ENCODE measurements around the gene ACP5. TPM values are rescaled to one million over a fixed set of nuclear protein-coding genes. Genes with fewer than 3 reads are reported as not detected.

ACP5 gene
- total RNA-seq, 4 donors from 2014 or later: 16.5 to 36.3 (median 23.4) TPM

DNA sequence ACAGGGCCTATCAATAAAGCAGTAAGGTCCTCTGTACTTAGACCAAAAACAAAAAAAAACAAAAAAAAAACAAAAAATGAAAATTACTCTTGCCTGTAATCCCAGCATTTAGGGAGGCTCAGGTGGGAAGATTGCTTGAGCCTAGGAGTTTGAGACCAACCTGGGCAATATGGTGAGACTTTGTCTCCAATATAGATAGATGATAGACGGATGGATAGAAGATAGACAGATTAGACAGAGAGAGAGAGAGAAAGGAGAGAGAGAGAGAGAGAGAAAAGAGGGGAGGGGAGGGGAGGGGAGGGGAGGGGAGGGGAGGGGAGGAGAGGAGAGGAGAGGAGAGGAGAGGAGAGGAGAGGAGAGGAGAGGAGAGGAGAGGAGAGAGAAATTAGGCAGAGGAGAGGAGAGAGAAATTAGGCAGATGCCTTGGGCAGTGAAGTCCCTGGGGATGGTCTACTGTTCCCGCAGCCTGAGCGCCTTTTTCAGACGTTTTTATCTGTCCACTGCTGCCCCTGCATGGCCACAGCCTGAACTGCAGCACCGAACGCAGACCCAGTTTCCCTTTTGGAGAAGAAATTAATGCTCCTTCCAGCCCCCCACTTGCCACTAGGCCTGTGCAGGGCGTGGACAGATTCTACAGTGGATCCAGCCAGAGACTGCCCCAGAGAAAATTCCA, 10.0 kb upstream of the ACP5 start:
- TF ChIP-seq, protein P1, sequence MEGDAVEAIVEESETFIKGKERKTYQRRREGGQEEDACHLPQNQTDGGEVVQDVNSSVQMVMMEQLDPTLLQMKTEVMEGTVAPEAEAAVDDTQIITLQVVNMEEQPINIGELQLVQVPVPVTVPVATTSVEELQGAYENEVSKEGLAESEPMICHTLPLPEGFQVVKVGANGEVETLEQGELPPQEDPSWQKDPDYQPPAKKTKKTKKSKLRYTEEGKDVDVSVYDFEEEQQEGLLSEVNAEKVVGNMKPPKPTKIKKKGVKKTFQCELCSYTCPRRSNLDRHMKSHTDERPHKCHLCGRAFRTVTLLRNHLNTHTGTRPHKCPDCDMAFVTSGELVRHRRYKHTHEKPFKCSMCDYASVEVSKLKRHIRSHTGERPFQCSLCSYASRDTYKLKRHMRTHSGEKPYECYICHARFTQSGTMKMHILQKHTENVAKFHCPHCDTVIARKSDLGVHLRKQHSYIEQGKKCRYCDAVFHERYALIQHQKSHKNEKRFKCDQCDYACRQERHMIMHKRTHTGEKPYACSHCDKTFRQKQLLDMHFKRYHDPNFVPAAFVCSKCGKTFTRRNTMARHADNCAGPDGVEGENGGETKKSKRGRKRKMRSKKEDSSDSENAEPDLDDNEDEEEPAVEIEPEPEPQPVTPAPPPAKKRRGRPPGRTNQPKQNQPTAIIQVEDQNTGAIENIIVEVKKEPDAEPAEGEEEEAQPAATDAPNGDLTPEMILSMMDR (IDR thresholded peaks at IDR 0.05): peak; percentile 88 to 95 (median 93)
- no peak for TF ChIP-seq POLR2A (IDR thresholded peaks at IDR 0.05)
- Histone ChIP-seq H3K4me3 (peak overlapping the region in 2 of 4 donors; percentile 8 to 34), H3K27ac (peak overlapping the region in 1 of 4 donors; percentile 11), H3K4me1 (peaks cover 0 to 4% (median 2%) of the 10 kb centered on the region in 4 donors), H3K9me3 (no peaks in the 10 kb centered on the region), H3K27me3 (no peaks in the 10 kb centered on the region), H3K36me3 (no peaks in the 10 kb centered on the region)
- DNase-seq: peak; percentile 80 to 91 (median 81)

DNA sequence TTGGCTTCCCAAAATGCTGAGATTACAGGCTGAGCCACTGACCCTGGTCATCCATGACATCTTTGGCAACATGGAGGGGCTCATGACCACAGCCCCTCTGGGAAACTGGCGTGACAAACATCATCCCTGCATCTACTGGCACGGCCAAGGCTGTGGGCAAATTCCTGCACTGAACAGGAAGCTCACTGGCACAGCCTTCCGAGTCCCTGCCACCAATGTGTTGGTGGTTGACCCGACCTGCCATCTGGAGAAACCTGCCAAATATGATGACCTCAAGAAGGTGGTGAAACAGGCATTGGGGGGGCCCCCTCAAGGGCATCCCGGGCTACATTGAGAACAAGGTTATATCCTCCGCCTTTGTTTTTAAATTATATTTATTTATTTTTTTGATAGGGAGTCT, 8.9 kb upstream of the ACP5 start:
- Histone ChIP-seq H3K36me3 (no peaks in the 10 kb centered on the region), H3K27me3 (no peaks in the 10 kb centered on the region), H3K27ac (no peak overlapping the region), H3K4me3 (no peak overlapping the region), H3K9me3 (no peaks in the 10 kb centered on the region), H3K4me1 (peaks cover 0 to 12% (median 5%) of the 10 kb centered on the region in 4 donors)
- no peak for TF ChIP-seq POLR2A (IDR thresholded peaks at IDR 0.05)
- TF ChIP-seq, protein P1 (IDR thresholded peaks at IDR 0.05): no peak
- no peak for DNase-seq

DNA sequence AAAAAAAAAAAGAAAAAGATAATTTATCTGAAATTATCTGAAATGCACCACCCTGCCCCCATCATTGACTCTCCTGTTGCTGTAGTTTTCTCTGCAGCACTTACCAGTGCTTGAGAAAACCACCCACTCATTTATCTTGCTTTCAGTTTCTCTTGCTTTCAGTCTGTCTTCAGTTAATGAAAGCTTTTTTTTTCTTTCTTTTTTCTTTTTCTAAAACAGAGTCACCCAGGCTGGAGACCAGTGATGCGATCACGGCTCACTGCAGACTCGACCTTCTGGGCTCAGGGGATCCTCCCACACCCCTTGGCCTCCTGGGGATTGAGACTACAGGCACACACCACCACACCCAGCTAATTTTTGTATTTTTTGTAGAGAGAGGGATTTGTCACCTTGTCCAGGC, 4.3 kb upstream of the ACP5 start:
- Histone ChIP-seq H3K36me3 (no peaks in the 10 kb centered on the region), H3K27ac (peak overlapping the region in 3 of 4 donors; percentile 52 to 93 (median 63)), H3K9me3 (no peaks in the 10 kb centered on the region), H3K4me1 (peaks cover 0 to 32% (median 15%) of the 10 kb centered on the region in 4 donors), H3K27me3 (no peaks in the 10 kb centered on the region), H3K4me3 (no peak overlapping the region)
- TF ChIP-seq POLR2A (IDR thresholded peaks at IDR 0.05): no peak
- TF ChIP-seq, protein P1 (IDR thresholded peaks at IDR 0.05): no peak
- peak in 2 of 3 donors; percentile 85 to 86 for DNase-seq

DNA sequence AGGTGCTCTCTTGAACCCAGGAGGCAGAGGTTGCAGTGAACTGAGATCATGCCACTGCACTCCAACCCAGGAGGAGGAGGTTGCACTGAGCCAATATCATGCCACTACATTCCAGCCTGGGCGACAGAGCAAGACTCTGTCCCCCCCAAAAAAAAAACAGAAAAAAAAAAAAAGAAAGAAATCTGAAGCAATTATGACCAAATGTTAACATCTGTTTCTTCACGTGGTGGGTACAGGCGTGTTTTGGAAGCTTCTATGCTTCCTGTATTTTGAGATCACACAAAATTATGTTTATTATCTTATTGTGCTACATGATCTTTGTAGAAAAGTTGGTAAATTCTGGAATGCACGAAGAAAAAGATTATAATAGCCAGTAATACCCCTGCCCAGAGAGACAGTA, 2.7 kb upstream of the ACP5 start:
- H3K4me1 ChIP-seq: peaks cover 0 to 32% (median 15%) of the 10 kb centered on the region in 4 donors
- no peak for DNase-seq
- H3K4me3 ChIP-seq: no peak overlapping the region
- no peaks in the 10 kb centered on the region for H3K27me3 ChIP-seq
- H3K27ac ChIP-seq: peak overlapping the region in 2 of 4 donors; percentile 70 to 93
- no peaks in the 10 kb centered on the region for H3K9me3 ChIP-seq
- TF ChIP-seq, protein P1 (IDR thresholded peaks at IDR 0.05): no peak
- no peak for TF ChIP-seq POLR2A (IDR thresholded peaks at IDR 0.05)
- H3K36me3 ChIP-seq: no peaks in the 10 kb centered on the region

DNA sequence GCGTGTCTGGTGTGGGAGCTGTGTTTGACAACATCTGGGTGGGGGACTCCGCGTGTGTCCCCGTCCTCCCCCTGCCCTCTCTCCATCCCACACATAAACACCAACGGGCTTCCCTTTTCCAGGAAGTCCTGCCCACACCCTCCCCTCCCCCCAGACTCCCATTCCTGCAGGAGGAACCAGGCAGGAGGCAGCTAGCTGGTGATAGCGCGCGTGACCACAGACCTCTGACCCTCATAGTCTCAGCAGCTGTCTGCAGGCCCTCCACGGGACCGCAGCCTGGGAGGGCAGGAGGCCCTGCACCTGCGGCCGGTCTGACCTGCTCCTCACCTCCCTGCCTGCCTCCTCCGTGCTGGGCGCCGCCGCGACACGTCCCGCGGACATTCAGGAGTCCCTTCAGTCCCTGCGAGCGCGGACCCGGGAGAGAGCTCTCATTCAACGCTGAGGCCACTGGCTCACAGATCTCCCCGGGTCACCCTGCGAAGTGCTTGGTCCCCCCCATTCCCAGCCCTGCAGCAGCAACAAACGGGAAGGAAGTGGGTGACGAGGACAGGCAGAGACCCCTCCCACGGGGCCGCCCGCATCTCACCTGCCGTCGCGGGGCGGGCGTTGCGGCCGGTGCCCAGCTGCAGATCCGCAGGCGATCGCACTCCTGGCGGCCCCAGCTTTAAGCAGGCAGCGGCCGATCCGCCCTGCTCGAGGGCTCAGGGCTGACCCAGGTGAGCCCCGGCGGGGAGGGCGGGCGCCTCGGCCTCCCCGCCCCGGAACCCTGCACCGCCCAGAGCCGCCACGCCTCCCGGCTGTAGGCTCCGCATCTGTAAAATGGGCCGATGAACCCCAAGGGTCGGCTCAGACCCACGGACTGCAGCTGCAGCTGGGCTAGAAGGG, 1.1 kb upstream of the ACP5 start:
- Histone ChIP-seq H3K4me3 (peak overlapping the region; percentile 42 to 63 (median 60)), H3K36me3 (no peaks in the 10 kb centered on the region), H3K9me3 (no peaks in the 10 kb centered on the region), H3K27ac (peak overlapping the region; percentile 67 to 93 (median 70)), H3K27me3 (no peaks in the 10 kb centered on the region), H3K4me1 (peaks cover 0 to 32% (median 15%) of the 10 kb centered on the region in 4 donors)
- TF ChIP-seq, protein P1 (IDR thresholded peaks at IDR 0.05): no peak
- TF ChIP-seq POLR2A (IDR thresholded peaks at IDR 0.05): no peak
- DNase-seq: peak in 2 of 3 donors; percentile 73 to 75

Data from Peyer's patch (tissue), 4 donors.